Calu3 (cell line): ENCODE data around the gene MAP2K6. TPM values are rescaled to one million over a fixed set of nuclear protein-coding genes. Genes with fewer than 3 reads are reported as not detected.

Source experiments
- BruUV-seq: library from RNA; stranded (reverse); fragments of 400-500 nt; replicated peaks from 2 replicates; lab custom pipeline; 2021; lab: Mats Ljungman, UMichigan
- CTCF ChIA-PET: fragments of 300-600 bp; sonication (Branson Sonifier 250); formaldehyde crosslinking; loops from one replicate; lab custom pipeline; 2022; ENCODE audit warnings: antibody characterized with exemption; lab: Charles Lee
- DNase-seq: peaks from one replicate; pipeline ENCODE4 v3.0.0; 2022
- H3K27ac Mint-ChIP-seq: one replicate; pipeline ENCODE4 v1.8.0; 2022; ENCODE audit warnings: mixed read lengths; ENCODE audit not compliant: unreplicated experiment
- H3K27me3 Mint-ChIP-seq: one replicate; pipeline ENCODE4 v1.8.0; 2022; ENCODE audit warnings: mixed read lengths; ENCODE audit not compliant: unreplicated experiment
- H3K36me3 Mint-ChIP-seq: one replicate; pipeline ENCODE4 v1.8.0; 2022; ENCODE audit warnings: mild to moderate bottlenecking, moderate library complexity, mixed read lengths; ENCODE audit not compliant: insufficient read depth, unreplicated experiment
- H3K4me1 Mint-ChIP-seq: one replicate; pipeline ENCODE4 v1.8.0; 2022; ENCODE audit warnings: mild to moderate bottlenecking, low read depth, mixed read lengths; ENCODE audit not compliant: unreplicated experiment
- H3K4me3 Mint-ChIP-seq: one replicate; pipeline ENCODE4 v1.8.0; 2022; ENCODE audit warnings: mild to moderate bottlenecking, low read depth, moderate library complexity, mixed read lengths; ENCODE audit not compliant: unreplicated experiment
- H3K9me3 Mint-ChIP-seq: one replicate; pipeline ENCODE4 v1.8.0; 2022; ENCODE audit warnings: low read depth, mixed read lengths; ENCODE audit not compliant: unreplicated experiment
- CTCF ChIP-seq: fragments of 200-600 bp; IDR thresholded peaks from one replicate; pipeline ENCODE4 v1.8.0; 2022; ENCODE audit warnings: antibody characterized with exemption; ENCODE audit not compliant: unreplicated experiment
- intact Hi-C: fragments of 100-400 bp; cut with micrococcal nuclease; formaldehyde crosslinking; loops from one replicate; pipeline ENCODE4 v1.10.0; 2022; ENCODE audit not compliant: unreplicated experiment
- total RNA-seq: library from RNA; stranded (reverse); gene quantifications from 2 replicates; pipeline ENCODE4 v1.2.3, GENCODE V29; 2022

Gene MAP2K6
- total RNA-seq, 1 experiment from 2014 or later: 13.0 TPM

- intact Hi-C loops: loop anchor here (5.0 kb wide), 1 partner anchor 36 kb away; no protein-coding TSS in a partner anchor
- Mint-ChIP-seq H3K36me3 (peaks cover 9% of the 10 kb centered on the region), H3K27me3 (no peaks in the 10 kb centered on the region), H3K27ac (peak overlapping the region; percentile 84), H3K9me3 (peaks cover 2% of the 10 kb centered on the region), H3K4me1 (peaks cover 33% of the 10 kb centered on the region), H3K4me3 (peak overlapping the region; percentile 45)
- TF ChIP-seq CTCF: no peak
- CTCF ChIA-PET: interaction anchor here (1.2 to 1.3 kb wide), 2 partner anchors 33 to 38 kb away, joined by 6 to 8 read pairs; no protein-coding TSS in a partner anchor
- BruUV-seq: no TSS peak
- DNase-seq: no peak
Measured at GRCh38 chr17:69468207-69468606, 53.7 kb downstream of the MAP2K6 start.

GRCh38 chr17:69470702-69471101 is 56.2 kb downstream of the MAP2K6 start:
- Mint-ChIP-seq H3K4me1 (peaks cover 33% of the 10 kb centered on the region), H3K36me3 (peaks cover 9% of the 10 kb centered on the region), H3K9me3 (peaks cover 2% of the 10 kb centered on the region), H3K4me3 (no peak overlapping the region), H3K27me3 (no peaks in the 10 kb centered on the region), H3K27ac (no peak overlapping the region)
- DNase-seq: no peak
- intact Hi-C loops: no loop called here
- no TSS peak for BruUV-seq
- TF ChIP-seq CTCF: no peak
- CTCF ChIA-PET: no interaction called here

GRCh38 chr17:69471406-69471805 is 56.9 kb downstream of the MAP2K6 start:
- no peak for DNase-seq
- CTCF ChIA-PET: no interaction called here
- H3K27me3 Mint-ChIP-seq: no peaks in the 10 kb centered on the region
- no TSS peak for BruUV-seq
- no peak overlapping the region for H3K27ac Mint-ChIP-seq
- H3K4me1 Mint-ChIP-seq: peaks cover 28% of the 10 kb centered on the region
- no peak for TF ChIP-seq CTCF
- intact Hi-C loops: no loop called here
- peaks cover 7% of the 10 kb centered on the region for H3K36me3 Mint-ChIP-seq
- no peak overlapping the region for H3K4me3 Mint-ChIP-seq
- H3K9me3 Mint-ChIP-seq: peaks cover under 1% of the 10 kb centered on the region

GRCh38 chr17:69473841-69474831 is 59.6 kb downstream of the MAP2K6 start:
- Mint-ChIP-seq H3K4me3 (no peak overlapping the region), H3K9me3 (no peaks in the 10 kb centered on the region), H3K4me1 (peaks cover under 1% of the 10 kb centered on the region), H3K27me3 (no peaks in the 10 kb centered on the region), H3K36me3 (no peaks in the 10 kb centered on the region), H3K27ac (no peak overlapping the region)
- intact Hi-C loops: no loop called here
- no peak for DNase-seq
- BruUV-seq: no TSS peak
- CTCF ChIA-PET: interaction anchor here (0.7 kb wide), 1 partner anchor 28 kb away, joined by 7 read pairs; no protein-coding TSS in a partner anchor
- no peak for TF ChIP-seq CTCF
